Type B pancreatic cell (in vitro differentiated cells): Measurements from ENCODE around the gene EEFSEC. TPM values are rescaled to one million over a fixed set of nuclear protein-coding genes. Genes with fewer than 3 reads are reported as not detected.

Source experiments
- DNase-seq: peaks from one replicate; pipeline ENCODE4 v3.0.0; 2021; ENCODE audit warnings: mixed read lengths; ENCODE audit not compliant: unreplicated experiment; ENCODE audit errors: extremely low spot score
- H3K27ac Mint-ChIP-seq: 2 replicates; pipeline ENCODE4 v1.8.0; 2021; ENCODE audit warnings: mild to moderate bottlenecking, mixed read lengths
- H3K27me3 Mint-ChIP-seq: 2 replicates; pipeline ENCODE4 v1.8.0; 2021; ENCODE audit warnings: mixed read lengths
- H3K36me3 Mint-ChIP-seq: 2 replicates; pipeline ENCODE4 v1.8.0; 2021; ENCODE audit warnings: mixed read lengths
- H3K4me1 Mint-ChIP-seq: one replicate; pipeline ENCODE4 v1.8.0; 2021; ENCODE audit warnings: mixed read lengths; ENCODE audit not compliant: unreplicated experiment
- H3K4me3 Mint-ChIP-seq: 2 replicates; pipeline ENCODE4 v1.8.0; 2021; ENCODE audit warnings: mild to moderate bottlenecking, mixed read lengths
- H3K9me3 Mint-ChIP-seq: 2 replicates; pipeline ENCODE4 v1.8.0; 2021; ENCODE audit warnings: mixed read lengths
- CTCF ChIP-seq: fragments of 200-600 bp; sonication (generic); conservative IDR thresholded peaks from 2 replicates; pipeline ENCODE4 v1.5.0; 2021; ENCODE audit warnings: antibody characterized with exemption, mild to moderate bottlenecking
- total RNA-seq: library from RNA; stranded (reverse); gene quantifications from 2 replicates; pipeline ENCODE4 v1.2.1, GENCODE V29; 2021; ENCODE audit warnings: low replicate concordance

Gene EEFSEC
- total RNA-seq, 1 donor from 2014 or later, result 16.6 TPM

DNA sequence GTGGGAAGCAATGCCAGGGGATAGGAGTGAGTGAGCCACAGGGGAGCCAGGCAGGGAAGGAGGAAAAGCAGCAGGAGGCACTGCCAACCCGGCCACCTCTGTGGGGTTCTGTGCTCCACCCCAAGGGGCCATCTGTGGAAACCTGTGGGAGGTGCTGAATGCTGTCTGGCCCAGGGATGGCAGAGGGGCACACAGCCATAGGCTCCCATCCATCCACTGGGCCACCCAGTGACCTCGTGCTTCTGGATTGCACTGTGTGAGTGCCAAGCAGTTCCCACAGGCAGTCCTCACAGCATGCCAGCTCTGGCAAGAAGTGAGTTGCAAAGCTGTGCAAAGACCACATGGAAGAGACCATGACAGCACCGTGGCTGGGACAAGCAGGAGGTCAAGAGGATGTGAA, 285.9 kb downstream of the EEFSEC start:
- no peak overlapping the region for H3K4me3 Mint-ChIP-seq
- no peaks in the 10 kb centered on the region for H3K9me3 Mint-ChIP-seq
- no peak for DNase-seq
- no peaks in the 10 kb centered on the region for H3K36me3 Mint-ChIP-seq
- no peak for TF ChIP-seq CTCF
- H3K27ac Mint-ChIP-seq, result no peak overlapping the region
- H3K4me1 Mint-ChIP-seq, result peaks cover 4% of the 10 kb centered on the region
- H3K27me3 Mint-ChIP-seq, result peaks cover 25% of the 10 kb centered on the region

DNA sequence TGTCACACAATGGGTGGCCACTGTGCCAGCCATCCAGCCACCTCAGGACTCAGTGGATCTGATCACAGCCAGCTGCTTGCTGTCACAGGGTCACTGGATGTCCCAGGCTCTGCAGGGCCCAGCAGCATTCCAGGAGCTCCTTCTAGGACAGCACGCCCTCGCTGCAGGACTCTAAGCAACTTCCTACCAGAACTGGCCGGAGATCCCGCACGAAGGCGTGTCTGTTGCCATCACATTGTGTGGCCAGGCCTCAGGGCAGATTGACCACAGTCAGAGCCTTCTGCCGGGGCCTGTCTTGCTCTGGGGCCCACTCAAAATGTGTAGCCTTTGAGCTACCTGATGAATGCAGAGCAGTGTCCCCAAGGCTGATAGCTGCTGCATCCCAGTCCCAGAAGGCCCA, 288.8 kb downstream of the EEFSEC start:
- H3K27me3 Mint-ChIP-seq, result peaks cover 22% of the 10 kb centered on the region
- H3K4me1 Mint-ChIP-seq, result no peaks in the 10 kb centered on the region
- H3K36me3 Mint-ChIP-seq, result no peaks in the 10 kb centered on the region
- H3K9me3 Mint-ChIP-seq, result no peaks in the 10 kb centered on the region
- DNase-seq, result no peak
- no peak overlapping the region for H3K27ac Mint-ChIP-seq
- TF ChIP-seq CTCF, result no peak
- no peak overlapping the region for H3K4me3 Mint-ChIP-seq

GRCh38 chr3:128442949-128443348, 289.7 kb downstream of the EEFSEC start:
- no peak for DNase-seq
- no peak for TF ChIP-seq CTCF
- Mint-ChIP-seq H3K36me3 (no peaks in the 10 kb centered on the region), H3K4me3 (no peak overlapping the region), H3K9me3 (no peaks in the 10 kb centered on the region), H3K4me1 (no peaks in the 10 kb centered on the region), H3K27me3 (peaks cover 25% of the 10 kb centered on the region), H3K27ac (no peak overlapping the region)

DNA sequence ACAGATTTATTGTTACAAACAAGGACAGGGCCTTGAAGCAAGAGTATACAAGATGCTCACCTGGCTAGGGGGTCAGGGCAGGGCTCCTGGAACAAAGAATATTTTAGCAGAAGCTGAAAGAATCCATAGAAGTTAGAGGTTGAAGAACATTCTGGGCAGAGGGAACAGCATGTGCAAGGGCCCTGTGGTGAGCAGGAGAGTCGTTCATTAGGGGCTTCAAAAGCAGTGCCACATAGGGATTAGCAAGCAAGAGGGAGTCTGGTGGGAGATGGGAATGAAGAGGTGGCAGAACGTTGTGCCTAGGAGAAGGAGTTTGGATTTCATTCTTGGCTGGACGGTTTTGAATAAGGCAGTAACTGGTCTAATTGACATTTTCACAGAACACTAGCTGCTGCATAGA, 290.5 kb downstream of the EEFSEC start:
- Mint-ChIP-seq H3K4me3 (no peak overlapping the region), H3K27me3 (peaks cover 30% of the 10 kb centered on the region), H3K4me1 (peaks cover 5% of the 10 kb centered on the region), H3K9me3 (no peaks in the 10 kb centered on the region), H3K27ac (no peak overlapping the region), H3K36me3 (no peaks in the 10 kb centered on the region)
- no peak for TF ChIP-seq CTCF
- no peak for DNase-seq

DNA sequence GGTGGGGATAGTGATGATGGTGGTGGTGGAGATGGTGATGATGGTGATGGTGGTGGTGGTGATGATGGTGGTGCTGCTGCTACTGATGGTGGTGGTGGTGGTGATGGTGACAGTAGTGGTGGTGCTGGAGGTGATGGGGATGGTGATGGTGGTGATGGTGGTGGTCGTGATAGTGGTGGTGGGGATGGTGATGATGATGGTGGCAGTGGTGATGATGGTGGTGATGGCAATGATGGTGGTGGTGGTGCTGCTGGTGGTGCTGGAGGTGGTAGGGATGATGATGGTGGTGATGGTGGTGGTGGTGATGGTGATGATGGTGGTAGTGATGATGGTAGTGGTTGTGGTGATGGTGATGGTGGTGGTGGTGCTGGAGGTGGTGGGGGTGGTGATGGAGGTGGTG, 292.1 kb downstream of the EEFSEC start:
- Mint-ChIP-seq H3K27ac (no peak overlapping the region), H3K4me3 (no peak overlapping the region), H3K9me3 (no peaks in the 10 kb centered on the region), H3K4me1 (peaks cover 7% of the 10 kb centered on the region), H3K27me3 (peaks cover 31% of the 10 kb centered on the region), H3K36me3 (no peaks in the 10 kb centered on the region)
- no peak for DNase-seq
- TF ChIP-seq CTCF, result no peak

- H3K36me3 Mint-ChIP-seq, result no peaks in the 10 kb centered on the region
- H3K4me1 Mint-ChIP-seq, result peaks cover 7% of the 10 kb centered on the region
- no peak for DNase-seq
- no peak overlapping the region for H3K4me3 Mint-ChIP-seq
- TF ChIP-seq CTCF, result no peak
- peaks cover 28% of the 10 kb centered on the region for H3K27me3 Mint-ChIP-seq
- no peaks in the 10 kb centered on the region for H3K9me3 Mint-ChIP-seq
- no peak overlapping the region for H3K27ac Mint-ChIP-seq
Observed at GRCh38 chr3:128446821-128447220, 293.5 kb downstream of the EEFSEC start.
